HepG2 (cell line): ENCODE data around the gene SYVN1. TPM values are rescaled to one million over a fixed set of nuclear protein-coding genes. Genes with fewer than 3 reads are reported as not detected.

Experiments used
- FLYWCH1 ChIP-seq: sonication (generic); formaldehyde crosslinking; IDR thresholded peaks from 2 replicates; pipeline ENCODE4 v1.8.1; 2023; ENCODE audit warnings: mild to moderate bottlenecking, missing genetic modification reagents
- MYPOP ChIP-seq: sonication (generic); formaldehyde crosslinking; IDR thresholded peaks from 2 replicates; pipeline ENCODE4 v1.8.1; 2023; ENCODE audit warnings: mild to moderate bottlenecking, moderate library complexity, missing genetic modification reagents
- ZNF446 ChIP-seq: sonication (generic); formaldehyde crosslinking; IDR thresholded peaks from 2 replicates; pipeline ENCODE4 v1.5.0; 2020; ENCODE audit warnings: mild to moderate bottlenecking, missing genetic modification reagents
- ZNF501 ChIP-seq: sonication (generic); formaldehyde crosslinking; IDR thresholded peaks from 2 replicates; pipeline ENCODE4 v1.5.1; 2020; ENCODE audit warnings: mild to moderate bottlenecking, moderate library complexity, missing genetic modification reagents
- polyA plus RNA-seq, 8 experiments: library from polyadenylated mRNA; depleted of rRNA in 3 of 8; stranded (reverse) in 7 of 8; unstranded in 1 of 8; fragments of >200 nt; fragmentation: Illumina TruSeq in 4 of 8; extraction: Trizol in 4 of 8; gene quantifications; 2 replicates each; pipeline versions ENCODE4 v1.2.1 to v1.2.3, GENCODE V29; 2011 to 2016; ENCODE audit warnings: low read depth in 4 of 8, missing spikeins in 1 of 8, mixed read lengths in 1 of 8; ENCODE audit not compliant: insufficient read depth in 1 of 8
- total RNA-seq, 5 experiments: library from RNA; depleted of rRNA; stranded (reverse); fragments of >200 nt; fragmentation: Illumina TruSeq; extraction: Trizol; gene quantifications; 2 replicates each; pipeline ENCODE4 v1.2.3, GENCODE V29; 2016; ENCODE audit warnings: low read depth in 1 of 5
- TF ChIP-seq, protein P1 (sequence below): sonication (generic); formaldehyde crosslinking; IDR thresholded peaks from 2 replicates; pipeline ENCODE4 v1.5.1; 2020; ENCODE audit warnings: mild to moderate bottlenecking, missing genetic modification reagents
- TF ChIP-seq, protein P2 (sequence below): IDR thresholded peaks from 2 replicates; pipeline ENCODE4 v1.6.1; 2016; ENCODE audit warnings: low read depth, borderline replicate concordance

The SYVN1 gene
- total and polyA plus RNA-seq, 2 of the 13 experiments (the other 11 are each of a cell fraction or from before 2014, with no cell fraction given), result 10.3 to 22.5 TPM

- TF ChIP-seq, protein P1, sequence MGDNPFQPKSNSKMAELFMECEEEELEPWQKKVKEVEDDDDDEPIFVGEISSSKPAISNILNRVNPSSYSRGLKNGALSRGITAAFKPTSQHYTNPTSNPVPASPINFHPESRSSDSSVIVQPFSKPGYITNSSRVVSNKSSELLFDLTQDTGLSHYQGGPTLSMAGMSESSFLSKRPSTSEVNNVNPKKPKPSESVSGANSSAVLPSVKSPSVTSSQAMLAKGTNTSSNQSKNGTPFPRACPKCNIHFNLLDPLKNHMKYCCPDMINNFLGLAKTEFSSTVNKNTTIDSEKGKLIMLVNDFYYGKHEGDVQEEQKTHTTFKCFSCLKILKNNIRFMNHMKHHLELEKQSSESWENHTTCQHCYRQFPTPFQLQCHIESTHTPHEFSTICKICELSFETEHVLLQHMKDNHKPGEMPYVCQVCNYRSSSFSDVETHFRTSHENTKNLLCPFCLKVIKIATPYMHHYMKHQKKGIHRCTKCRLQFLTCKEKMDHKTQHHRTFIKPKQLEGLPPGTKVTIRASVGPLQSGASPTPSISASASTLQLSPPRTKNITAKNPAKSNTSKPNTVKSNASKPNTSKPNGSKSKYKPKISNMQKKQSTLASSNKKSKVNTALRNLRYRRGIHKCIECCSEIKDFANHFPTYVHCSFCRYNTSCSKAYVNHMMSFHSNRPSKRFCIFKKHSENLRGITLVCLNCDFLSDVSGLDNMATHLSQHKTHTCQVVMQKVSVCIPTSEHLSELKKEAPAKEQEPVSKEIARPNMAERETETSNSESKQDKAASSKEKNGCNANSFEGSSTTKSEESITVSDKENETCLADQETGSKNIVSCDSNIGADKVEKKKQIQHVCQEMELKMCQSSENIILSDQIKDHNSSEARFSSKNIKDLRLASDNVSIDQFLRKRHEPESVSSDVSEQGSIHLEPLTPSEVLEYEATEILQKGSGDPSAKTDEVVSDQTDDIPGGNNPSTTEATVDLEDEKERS (CRISPR knock-in tag), result no peak
- TF ChIP-seq ZNF501 (no peak), ZNF446 (no peak), MYPOP (CRISPR knock-in tag) (no peak), FLYWCH1 (CRISPR knock-in tag) (no peak)
- TF ChIP-seq, protein P2, sequence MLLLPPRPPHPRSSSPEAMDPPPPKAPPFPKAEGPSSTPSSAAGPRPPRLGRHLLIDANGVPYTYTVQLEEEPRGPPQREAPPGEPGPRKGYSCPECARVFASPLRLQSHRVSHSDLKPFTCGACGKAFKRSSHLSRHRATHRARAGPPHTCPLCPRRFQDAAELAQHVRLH (CRISPR knock-in tag), result no peak
These were observed 24.8 kb downstream of the SYVN1 start (continued) for GRCh38 chr11:65109231-65110198.
